ENCODE results near the gene STRN. TPM values are rescaled to one million over a fixed set of nuclear protein-coding genes. Genes with fewer than 3 reads are reported as not detected.

STRN gene
- total and polyA plus RNA-seq, 2 of the 13 experiments (the other 11 are each of a cell fraction or from before 2014, with no cell fraction given): 10.4 to 19.3 TPM

- no peak; the same call in 1 of the 2 replicates for TF ChIP-seq ZFP1 (CRISPR knock-in tag; IDR thresholded peaks at IDR 0.05)
- no peak for TF ChIP-seq SMARCC2 (IDR thresholded peaks at IDR 0.05)
- no peak for TF ChIP-seq TBX3 (IDR thresholded peaks at IDR 0.05; ENCODE audit: borderline replicate concordance)
- TF ChIP-seq DZIP1 (CRISPR knock-in tag; IDR thresholded peaks at IDR 0.05): peak; percentile 68; the same call in 1 of the 2 replicates
- TF ChIP-seq REPIN1 (CRISPR knock-in tag; IDR thresholded peaks at IDR 0.05; ENCODE audit: borderline replicate concordance, low read depth): peak; percentile 33; the same call in 1 of the 2 replicates
- no peak for TF ChIP-seq SYNCRIP (IDR thresholded peaks at IDR 0.05; ENCODE audit: insufficient read depth, low read depth, low read length)
- TF ChIP-seq UBTF (CRISPR knock-in tag; IDR thresholded peaks at IDR 0.05): peak; percentile 71
- TF ChIP-seq HES4 (CRISPR knock-in tag; IDR thresholded peaks at IDR 0.05; ENCODE audit: borderline replicate concordance): peak; percentile 44
- no peak; the same call in 1 of the 2 replicates for TF ChIP-seq FIP1L1 (IDR thresholded peaks at IDR 0.05; ENCODE audit: borderline replicate concordance, insufficient read depth, low read depth, low read length)
- peak; percentile 83 for TF ChIP-seq ZNF224 (CRISPR knock-in tag; IDR thresholded peaks at IDR 0.05)
- no peak for TF ChIP-seq RFX3 (CRISPR knock-in tag; IDR thresholded peaks at IDR 0.05)
- 0 out of 2 replicates have a peak, but pooled peaks have one; percentile 66 for TF ChIP-seq REL (CRISPR knock-in tag; conservative IDR thresholded peaks at IDR 0.05)
- TF ChIP-seq AKNA (CRISPR knock-in tag; IDR thresholded peaks at IDR 0.05; ENCODE audit: borderline replicate concordance): no peak
- peak; percentile 66 for TF ChIP-seq ZNF691 (CRISPR knock-in tag; IDR thresholded peaks at IDR 0.05; ENCODE audit: borderline replicate concordance, low read depth)
Observed at GRCh38 chr2:36966370-36967235, at the start of gene STRN (continued).
